ENCODE results near the gene NR2C1. TPM values are rescaled to one million over a fixed set of nuclear protein-coding genes. Genes with fewer than 3 reads are reported as not detected.

Gene NR2C1
- polyA plus RNA-seq, 3 donors: 2.2 to 24.7 (median 6.0) TPM

GRCh38 chr12:95070378-95070777, 3.0 kb downstream of the NR2C1 start:
- H3K79me2 ChIP-seq (ENCODE audit: insufficient read depth, low read length): peaks cover 57% of the 10 kb centered on the region
- intact Hi-C loops (cut with micrococcal nuclease): no loop called here
- no peak overlapping the region for H3K9ac ChIP-seq (ENCODE audit: insufficient read depth, low read length, poor library complexity, severe bottlenecking)
- H3K27me3 Mint-ChIP-seq (ENCODE audit: low read depth in 3 of 3): peaks cover 0 to 2% (median 0%) of the 10 kb centered on the region in 3 donors
- H3K27ac Mint-ChIP-seq: peak overlapping the region in 1 of 7 donors; percentile 53
- H4K20me1 ChIP-seq (ENCODE audit: insufficient read depth, low read length): no peaks in the 10 kb centered on the region
- no peaks in the 10 kb centered on the region for H3K27me3 ChIP-seq (ENCODE audit: control insufficient read depth in 2 of 2, insufficient read depth in 2 of 2, low read length in 2 of 2)
- H2AFZ ChIP-seq (ENCODE audit: insufficient read depth, low read depth, low read length, poor library complexity, severe bottlenecking): no peak overlapping the region
- WGBS (ENCODE audit: insufficient coverage): no CpG with 5 or more reads among the region's 1 CpG
- no peak overlapping the region for H3K27ac ChIP-seq (ENCODE audit: low read depth in 1 of 2, low read length in 2 of 2)
- H3K36me3 Mint-ChIP-seq: peaks cover 18 to 30% of the 10 kb centered on the region in 2 donors
- no peak overlapping the region for H3K4me3 ChIP-seq (replicated peaks in 1 of 3; ENCODE audit: low read depth in 2 of 3, low read length in 3 of 3)
- H3K4me1 ChIP-seq (ENCODE audit: control insufficient read depth in 1 of 2, insufficient read depth in 2 of 2, low read length in 2 of 2): peaks cover 7 to 9% of the 10 kb centered on the region in 2 donors
- H3K9me3 ChIP-seq (replicated peaks in 1 of 2; ENCODE audit: control insufficient read depth in 1 of 2, insufficient read depth in 1 of 2, low read length in 2 of 2): no peaks in the 10 kb centered on the region
- H3K4me1 Mint-ChIP-seq: peaks cover 10% of the 10 kb centered on the region
- H3K9me3 Mint-ChIP-seq: peaks cover 0 to 1% (median 0%) of the 10 kb centered on the region in 7 donors
- no peak overlapping the region for H3K4me3 Mint-ChIP-seq
- TF ChIP-seq CTCF (IDR thresholded peaks at IDR 0.05): no peak
- DNase-seq: no peak
- no peak overlapping the region for H3K4me2 ChIP-seq (replicated peaks; ENCODE audit: extremely low read depth, low read length, poor library complexity, severe bottlenecking)
- H3K36me3 ChIP-seq (replicated peaks in 1 of 2; ENCODE audit: control insufficient read depth in 1 of 2, insufficient read depth in 2 of 2, low read length in 2 of 2): peaks cover 17 to 35% of the 10 kb centered on the region in 2 donors

GRCh38 chr12:95066091-95066855, 7.1 kb downstream of the NR2C1 start:
- Histone ChIP-seq H3K9me3 (replicated peaks in 1 of 2; ENCODE audit: control insufficient read depth in 1 of 2, insufficient read depth in 1 of 2, low read length in 2 of 2) (no peaks in the 10 kb centered on the region), H3K9ac (ENCODE audit: insufficient read depth, low read length, poor library complexity, severe bottlenecking) (no peak overlapping the region), H3K79me2 (ENCODE audit: insufficient read depth, low read length) (peaks cover 37% of the 10 kb centered on the region), H3K4me1 (ENCODE audit: control insufficient read depth in 1 of 2, insufficient read depth in 2 of 2, low read length in 2 of 2) (no peaks in the 10 kb centered on the region), H4K20me1 (ENCODE audit: insufficient read depth, low read length) (no peaks in the 10 kb centered on the region), H3K4me2 (replicated peaks; ENCODE audit: extremely low read depth, low read length, poor library complexity, severe bottlenecking) (no peak overlapping the region), H3K36me3 (replicated peaks in 1 of 2; ENCODE audit: control insufficient read depth in 1 of 2, insufficient read depth in 2 of 2, low read length in 2 of 2) (peaks cover 39 to 66% of the 10 kb centered on the region in 2 donors), H3K4me3 (replicated peaks in 1 of 3; ENCODE audit: low read depth in 2 of 3, low read length in 3 of 3) (no peak overlapping the region), H3K27me3 (ENCODE audit: control insufficient read depth in 2 of 2, insufficient read depth in 2 of 2, low read length in 2 of 2) (no peaks in the 10 kb centered on the region), H2AFZ (ENCODE audit: insufficient read depth, low read depth, low read length, poor library complexity, severe bottlenecking) (no peak overlapping the region), H3K27ac (ENCODE audit: low read depth in 1 of 2, low read length in 2 of 2) (no peak overlapping the region)
- H3K36me3 Mint-ChIP-seq: peaks cover 41 to 62% of the 10 kb centered on the region in 2 donors
- H3K4me3 Mint-ChIP-seq: no peak overlapping the region
- no CpG with 5 or more reads among the region's 7 CpGs for WGBS (ENCODE audit: insufficient coverage)
- no peak for TF ChIP-seq CTCF (IDR thresholded peaks at IDR 0.05)
- no peak for DNase-seq
- no peaks in the 10 kb centered on the region for H3K27me3 Mint-ChIP-seq (ENCODE audit: low read depth in 3 of 3)
- intact Hi-C loops (cut with micrococcal nuclease): no loop called here
- H3K4me1 Mint-ChIP-seq: no peaks in the 10 kb centered on the region
- H3K27ac Mint-ChIP-seq: no peak overlapping the region
- H3K9me3 Mint-ChIP-seq: no peaks in the 10 kb centered on the region

All from CD14-positive monocyte (primary cell).